HG03432 (cell line): ENCODE measurements around the gene NIPA2.

Experiments
- ATAC-seq: cut with Tn5 transposase; IDR thresholded peaks from one replicate; pipeline ENCODE4 v1.9.1; 2021; ENCODE audit warnings: mild to moderate bottlenecking, moderate library complexity; ENCODE audit not compliant: unreplicated experiment

Gene NIPA2

DNA sequence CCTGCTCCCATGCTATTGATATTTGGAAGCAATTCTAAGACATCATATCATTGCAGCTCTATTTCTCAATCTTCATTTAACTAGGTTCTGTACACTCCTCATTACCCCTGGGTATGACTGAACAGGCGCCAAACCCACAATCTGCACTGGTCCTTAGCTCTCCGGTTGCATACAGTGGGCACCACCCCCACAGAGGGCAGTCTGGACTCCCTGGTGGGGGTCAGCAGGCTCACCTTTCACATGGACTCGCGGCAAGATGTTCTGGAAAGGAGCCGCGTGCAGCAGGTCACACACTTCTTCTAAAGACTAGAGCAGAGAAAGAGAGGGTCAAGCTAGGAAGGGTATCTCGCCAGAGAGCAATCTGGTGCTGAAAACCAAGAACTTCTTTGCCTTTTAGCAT lies 36.5 kb downstream of the NIPA2 start:
- no peak for ATAC-seq

DNA sequence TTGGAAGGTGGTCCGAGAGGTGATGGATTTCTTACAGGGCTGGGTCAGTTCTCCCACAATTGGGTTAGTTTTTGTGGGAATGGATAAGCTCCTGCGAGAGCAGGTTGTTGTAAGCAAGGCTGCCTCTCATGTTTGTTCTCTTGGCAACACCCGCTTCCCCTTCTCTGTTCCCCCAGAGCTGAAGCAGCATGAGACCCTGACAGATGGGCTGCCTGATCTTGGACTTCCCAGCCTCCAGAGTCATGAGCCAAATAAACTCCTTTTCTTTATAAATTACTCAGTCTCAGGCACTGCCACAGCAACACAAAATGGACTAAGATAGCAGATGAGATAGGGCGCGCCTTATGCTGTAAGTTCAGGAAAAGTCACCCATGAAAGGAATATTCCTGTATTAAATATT lies 38.7 kb downstream of the NIPA2 start:
- ATAC-seq: no peak

DNA sequence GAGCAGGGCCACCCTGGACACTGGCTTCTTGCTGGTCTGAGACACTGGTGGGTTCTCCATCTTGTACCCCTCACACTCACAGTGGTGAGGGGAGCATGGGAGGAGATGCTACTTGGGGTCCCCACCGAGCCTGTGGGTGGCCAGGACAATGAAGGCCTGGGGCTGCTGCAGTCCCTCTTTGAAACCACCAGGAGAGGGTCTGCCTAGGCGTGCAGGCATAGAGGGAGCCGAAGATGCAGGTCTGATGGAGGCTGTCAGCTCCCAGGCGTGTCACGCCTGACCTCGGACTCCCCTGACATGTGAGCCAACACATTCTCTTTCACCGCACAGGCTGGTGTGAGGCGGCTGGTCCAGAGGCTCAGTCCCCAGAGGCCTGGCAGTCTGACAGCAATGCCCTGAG lies 39.1 kb downstream of the NIPA2 start:
- ATAC-seq: no peak

DNA sequence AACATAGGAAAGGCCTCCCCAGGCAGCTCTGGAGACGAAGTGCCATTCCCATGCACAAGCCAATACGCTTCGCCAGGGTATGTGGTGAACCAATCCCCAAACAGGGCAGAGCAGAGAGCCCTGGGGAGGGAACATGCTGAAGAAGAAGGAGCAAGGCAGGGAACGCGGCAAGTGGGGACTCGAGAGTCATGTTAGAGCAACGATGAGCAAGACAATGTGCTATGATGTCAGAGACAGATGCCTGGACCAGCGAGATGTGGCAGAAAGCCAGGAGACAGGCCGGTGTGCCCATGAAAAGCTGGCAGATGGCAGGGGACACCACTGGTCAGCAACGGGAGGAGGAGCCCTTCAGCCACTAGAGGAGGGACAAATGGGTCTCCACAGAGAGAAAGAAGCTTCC lies 39.6 kb downstream of the NIPA2 start:
- no peak for ATAC-seq

DNA sequence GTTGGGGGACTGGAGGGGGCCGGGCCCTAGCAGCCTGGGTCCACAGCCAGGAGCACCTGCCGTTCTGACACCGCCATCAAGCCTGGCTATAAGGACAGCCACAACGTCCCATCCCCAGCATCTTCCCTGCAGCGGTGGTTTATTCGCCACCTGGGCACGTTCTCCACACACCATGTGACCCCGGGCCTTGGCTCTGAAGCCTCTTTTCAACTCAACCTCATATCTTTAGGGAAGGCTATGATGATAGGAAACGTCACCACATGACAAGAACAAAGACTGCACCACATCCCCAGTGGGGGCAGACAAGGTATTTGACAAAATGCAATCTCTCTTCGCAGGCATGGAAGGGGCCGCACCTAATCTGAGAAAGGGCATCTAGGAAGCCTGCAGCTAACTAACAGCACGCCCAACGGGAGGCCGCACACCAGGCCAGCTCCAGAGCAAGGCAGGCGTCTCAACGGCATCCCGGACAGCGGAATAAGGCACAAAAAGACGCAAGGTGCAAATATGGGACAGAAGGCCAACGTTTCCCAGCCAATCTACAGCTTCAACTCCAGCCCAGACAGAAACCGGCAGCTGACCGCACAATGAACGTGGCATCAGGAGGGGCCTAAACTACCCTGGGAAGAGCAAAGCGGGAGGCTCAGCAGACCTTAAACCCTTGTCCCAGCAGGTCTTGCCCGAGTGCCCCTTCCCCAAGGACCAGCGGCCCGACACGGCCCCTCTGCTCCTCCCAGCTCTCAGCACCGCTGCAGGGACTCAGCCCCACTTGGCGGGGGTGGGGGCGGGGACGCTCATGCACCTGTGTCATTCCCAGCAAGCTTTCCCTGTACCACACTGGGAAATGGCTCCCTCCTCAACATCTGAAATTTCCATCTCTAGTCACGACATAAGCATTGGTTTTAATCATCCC lies 41.9 kb downstream of the NIPA2 start:
- ATAC-seq: no peak

DNA sequence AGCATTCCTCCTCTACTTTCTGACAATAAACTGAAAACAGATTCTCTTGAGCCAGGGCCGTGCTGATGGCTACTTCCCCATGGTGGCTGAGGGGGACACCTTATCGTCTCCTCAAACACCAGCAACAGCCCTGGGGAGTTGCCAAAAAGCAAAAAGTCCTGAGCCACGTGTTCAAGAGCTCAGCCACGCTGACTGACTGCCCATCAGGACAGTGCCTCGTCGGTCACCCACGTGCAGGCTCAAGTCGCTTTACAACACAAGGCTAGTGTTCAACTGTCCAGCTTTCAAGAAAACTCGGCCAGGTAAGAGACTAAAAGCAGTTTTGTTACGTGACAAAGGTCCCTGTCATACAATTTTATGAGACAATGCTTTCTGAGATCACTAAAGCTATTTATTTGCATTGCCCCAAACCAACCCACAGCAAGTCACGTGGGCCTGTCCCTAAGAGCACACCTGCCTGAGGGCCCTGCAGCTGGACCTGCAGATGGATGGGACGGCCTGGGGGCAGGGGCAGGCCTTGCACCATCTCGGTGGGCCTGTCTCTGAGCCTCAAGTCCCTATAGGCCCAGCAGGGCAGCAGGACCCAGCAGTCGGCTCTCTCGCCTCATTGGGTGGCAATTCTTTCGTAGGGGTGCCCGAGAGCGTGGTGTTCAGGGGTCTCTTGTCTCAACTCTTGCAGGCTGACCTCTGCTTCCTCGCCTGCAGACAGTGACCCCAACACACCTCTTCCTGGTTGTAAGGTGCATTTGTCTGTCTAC lies 42.7 kb downstream of the NIPA2 start:
- no peak for ATAC-seq

DNA sequence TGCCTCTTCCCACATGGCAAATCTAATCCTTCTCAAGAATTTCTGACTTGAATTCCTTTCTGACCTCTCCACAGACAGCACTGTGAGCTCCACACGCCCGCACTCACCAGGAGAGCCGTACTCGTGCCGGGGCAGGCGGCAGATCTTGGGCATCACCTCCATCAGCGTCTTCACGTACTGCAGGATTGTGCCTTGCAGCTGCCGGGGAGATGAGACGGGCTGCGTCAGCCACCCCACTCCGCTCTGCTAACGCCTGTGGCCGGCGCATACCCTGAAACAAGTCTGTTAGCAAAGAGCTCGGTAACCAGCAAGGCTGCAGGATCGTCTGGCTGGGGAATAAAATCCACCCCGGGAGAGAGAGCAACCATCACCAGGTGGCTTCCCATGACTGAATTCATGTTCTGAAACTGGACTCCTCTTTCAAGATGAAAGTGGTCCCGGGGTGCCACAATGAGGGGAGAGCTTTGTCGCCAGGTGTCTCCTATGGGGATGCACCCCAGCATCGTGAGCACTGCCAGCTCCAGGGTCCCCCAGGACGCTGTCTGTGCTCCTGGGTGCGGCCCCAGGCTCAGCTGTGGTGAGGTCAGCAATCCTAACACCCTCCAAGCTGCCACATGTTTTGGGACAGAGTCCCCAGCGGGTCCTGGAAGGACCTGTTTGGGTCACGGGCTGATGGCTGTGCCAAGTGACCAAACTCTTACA lies 43.4 kb downstream of the NIPA2 start:
- no peak for ATAC-seq

DNA sequence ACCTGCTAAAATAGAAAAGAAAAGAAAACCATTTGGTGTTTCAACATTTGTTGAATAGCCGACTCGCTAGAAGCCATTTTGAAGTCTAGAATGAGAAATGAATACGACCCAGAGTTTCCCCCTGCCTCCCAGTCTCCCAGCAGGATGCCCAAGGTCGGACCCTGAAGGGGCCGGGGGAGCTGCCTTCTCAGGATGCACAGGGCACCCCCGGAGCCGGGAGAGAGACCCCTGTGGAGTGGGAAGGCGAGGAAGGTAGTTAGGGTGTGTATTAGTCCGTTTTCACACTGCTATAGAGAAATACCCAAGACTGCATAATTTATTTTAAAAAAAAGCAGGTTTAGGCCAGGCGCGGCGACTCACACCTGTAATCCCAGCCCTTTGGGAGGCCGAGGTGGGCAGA lies 44.7 kb downstream of the NIPA2 start:
- ATAC-seq: no peak

DNA sequence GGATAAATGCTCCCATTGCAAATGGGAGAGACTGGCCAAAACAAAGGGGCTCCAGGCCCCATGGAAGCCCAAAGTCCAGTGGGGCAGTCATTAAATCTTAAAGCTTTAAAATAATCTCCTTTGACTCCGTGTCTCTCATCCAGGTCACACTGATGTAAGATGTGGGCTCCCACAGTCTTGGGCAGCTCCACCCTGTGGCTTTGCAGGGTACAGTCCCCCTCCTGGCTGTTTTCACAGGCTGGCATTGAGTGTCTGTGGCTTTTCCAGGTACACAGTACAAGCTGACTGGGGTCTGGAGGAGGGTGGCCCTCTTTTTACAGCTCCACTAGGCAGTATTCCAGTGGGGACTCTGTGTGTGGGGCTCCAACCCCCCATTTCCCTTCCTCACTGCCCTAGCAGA lies 45.9 kb downstream of the NIPA2 start:
- no peak for ATAC-seq

DNA sequence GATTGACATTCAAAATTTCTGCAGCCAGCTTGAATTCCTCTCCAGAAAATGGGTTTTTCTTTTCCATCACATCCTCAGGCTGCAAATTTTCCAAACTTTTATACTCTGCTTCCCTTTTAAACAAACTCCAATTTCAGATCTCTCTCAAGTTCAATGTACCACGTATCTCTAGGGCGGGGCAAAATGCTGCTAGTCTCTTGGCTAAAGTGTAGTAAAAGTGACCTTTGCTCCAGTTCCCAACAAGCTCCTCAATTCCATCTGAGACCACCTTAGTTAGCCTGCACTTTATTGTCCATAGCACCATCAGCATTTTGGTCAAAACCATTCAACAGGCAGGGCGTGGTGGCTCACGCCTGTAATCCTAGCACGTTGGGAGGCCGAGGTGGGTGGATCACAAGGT lies 46.7 kb downstream of the NIPA2 start:
- no peak for ATAC-seq

DNA sequence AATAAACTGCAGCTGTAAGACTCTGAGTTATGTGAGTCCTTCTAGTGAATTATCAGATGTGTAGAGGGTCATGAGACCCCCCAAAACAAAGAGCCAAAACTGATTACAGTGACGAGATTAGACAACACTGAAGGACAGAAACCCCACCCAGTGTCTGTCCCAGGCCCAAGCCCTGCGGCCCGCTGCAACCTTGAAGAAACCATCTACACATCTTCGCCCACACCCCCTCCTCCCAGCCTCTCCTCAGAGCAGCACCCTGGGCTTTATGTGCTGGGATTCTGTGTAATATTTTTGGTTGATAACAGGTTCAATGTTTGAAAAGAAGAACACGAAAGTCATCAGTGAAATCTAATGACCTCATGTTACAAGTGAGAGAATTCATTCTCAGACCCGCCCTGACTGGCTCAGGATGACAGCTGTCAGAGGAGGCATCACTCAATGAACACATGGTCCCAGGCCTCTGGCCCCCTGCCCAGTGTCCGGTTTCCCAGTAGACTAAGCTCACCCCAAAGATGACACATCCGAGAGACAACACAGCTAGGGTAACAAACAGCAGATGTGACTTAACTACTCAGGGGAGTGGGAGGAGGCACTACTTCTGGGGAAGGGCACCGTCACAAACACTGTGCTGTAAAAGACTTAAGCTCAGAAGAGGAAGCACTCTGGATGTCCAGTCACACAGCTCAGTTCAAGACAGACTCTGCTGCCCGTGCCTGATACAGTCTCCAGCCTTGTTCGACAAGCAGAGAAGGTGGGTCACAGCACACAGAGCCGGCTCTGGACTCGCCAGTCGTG lies 48.9 kb downstream of the NIPA2 start:
- no peak for ATAC-seq

DNA sequence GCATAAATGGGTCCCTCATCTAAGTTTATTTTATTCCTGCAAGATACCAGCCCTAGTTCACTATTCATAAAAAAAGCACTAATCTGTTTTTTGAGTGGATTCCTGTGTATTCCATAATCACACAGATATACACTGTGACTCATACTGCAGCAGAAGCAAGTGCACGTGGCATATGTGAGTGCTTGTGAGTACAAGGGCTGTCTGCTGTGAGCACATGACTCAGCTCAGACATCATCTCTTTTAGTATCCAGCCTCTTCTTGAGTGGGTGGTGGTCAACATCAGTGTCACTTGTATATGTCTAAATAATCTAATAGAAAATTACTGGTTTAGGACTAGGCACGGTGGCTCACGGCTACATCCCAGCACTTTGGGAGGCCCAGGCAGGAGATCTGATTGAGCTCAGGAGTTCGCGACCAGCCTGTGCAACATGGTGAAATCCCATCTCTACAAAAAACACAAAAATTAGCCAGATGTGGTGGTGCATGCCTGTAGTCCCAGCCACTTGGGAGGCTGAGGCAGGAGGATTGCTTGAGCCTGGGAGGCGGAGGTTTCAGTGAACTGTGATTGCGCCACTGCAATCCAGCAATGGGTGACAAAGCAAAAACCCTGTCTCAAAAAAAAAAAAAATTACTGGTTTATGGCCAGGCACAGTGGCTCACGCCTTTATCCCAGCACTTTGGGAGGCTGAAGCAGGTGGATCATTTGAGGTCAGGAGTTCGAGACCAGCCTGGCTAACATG lies 49.8 kb downstream of the NIPA2 start:
- ATAC-seq: no peak

DNA sequence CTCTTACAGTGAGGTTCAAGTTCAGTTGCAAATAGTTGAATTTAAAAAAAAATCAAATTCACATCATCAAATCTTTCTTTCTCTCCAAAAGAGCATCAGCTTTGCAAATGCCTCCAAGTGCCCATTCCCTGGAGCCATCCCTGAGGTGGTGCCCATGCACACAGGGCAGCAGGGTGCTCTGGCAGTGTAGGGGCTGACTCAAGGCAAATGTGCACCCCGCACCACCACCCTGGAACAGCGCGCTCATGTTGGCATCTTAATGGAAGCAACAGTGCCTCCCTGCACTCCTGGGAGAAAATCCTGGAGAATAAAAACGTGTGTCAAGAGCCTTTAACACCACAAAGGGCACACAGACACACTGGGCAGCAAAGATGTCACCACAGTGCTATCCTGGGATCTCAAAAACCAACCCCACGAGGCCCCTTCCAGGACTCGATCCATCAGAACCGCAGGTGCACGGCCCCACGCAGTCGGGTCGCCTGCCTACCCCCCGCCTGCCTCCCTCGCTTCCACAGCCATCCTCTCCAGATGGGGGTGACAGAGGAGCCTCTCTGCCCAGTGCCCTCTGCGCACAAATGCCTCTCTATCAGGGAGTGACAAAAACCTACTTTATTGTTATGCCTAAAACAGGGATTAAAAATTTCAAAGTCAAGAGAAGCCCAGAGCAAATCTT lies 50.8 kb downstream of the NIPA2 start:
- no peak for ATAC-seq

DNA sequence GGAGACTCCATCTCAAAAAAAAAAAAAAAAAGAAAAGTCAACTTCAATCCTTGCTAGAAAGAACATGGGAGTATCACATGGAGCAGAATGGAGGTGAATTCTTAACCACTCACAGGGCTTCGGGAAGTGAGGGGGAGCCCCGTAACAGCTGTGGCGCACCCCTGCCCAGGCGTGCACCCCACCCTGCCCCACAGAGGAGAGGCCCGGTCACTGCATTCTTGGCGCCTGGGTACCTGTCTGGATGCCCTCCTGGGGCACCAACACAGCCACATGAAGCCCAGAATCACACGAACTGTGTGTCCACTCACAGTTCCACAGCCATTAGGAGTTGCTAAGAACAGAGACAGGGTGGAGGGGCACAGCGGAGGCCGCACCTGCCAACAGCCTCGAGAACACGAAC lies 51.8 kb downstream of the NIPA2 start:
- ATAC-seq: no peak

DNA sequence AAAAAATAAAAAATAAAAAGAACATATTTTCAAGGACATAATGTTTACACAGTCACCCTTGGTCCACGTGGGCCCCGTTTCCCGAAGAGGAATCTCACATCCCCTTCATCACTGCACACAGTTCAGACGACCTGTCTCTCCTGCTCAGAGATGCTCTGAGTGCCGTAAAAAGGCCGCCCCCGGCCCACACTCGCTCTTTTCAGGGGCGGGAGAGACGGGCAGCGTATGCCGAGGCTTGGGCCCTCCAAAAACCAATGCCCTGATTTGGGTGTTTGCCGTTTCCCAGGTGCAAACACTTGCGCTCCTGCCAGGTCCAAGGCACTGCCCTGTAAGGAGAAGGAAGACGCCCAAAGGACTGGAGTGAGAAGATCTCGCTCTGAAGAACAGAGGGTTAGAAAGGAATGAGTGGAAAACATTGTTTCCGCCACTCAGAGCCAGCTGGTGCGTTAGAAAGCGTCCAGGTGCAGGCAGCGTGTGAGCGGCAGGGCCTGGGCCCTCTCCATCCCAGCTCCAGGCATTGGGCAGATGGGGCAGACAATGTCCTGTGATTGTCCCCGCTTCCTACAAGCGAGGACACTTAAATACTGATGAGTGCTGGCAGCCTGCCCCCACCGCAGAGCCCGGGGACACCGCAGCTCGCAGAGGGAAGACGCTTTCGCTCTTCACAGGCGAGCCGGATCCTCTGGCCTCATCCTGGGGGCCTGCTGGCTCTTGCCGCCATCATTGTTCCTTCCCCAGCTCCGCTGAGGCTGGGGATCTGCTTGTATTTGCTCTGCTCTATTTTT lies 53.2 kb downstream of the NIPA2 start:
- ATAC-seq: no peak

DNA sequence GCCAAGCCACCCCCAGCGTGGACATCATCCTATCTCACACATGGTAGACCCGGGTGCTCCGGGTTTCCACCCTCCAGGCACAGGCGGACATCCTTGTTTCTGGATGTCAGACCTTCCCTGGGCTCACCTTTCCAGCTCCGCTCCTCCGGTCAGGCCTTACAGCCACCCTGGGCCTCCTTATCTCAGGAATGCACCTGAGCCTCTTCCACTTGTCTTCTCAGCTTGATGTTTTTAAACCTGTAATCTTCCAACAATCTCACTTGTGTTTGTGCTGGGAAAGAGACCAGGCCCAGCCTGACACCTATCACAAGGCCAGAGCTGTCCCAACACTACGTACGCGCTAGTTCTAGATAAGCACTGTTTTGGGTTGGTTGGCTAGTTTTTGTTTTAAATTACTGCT lies 53.9 kb downstream of the NIPA2 start:
- ATAC-seq: no peak

DNA sequence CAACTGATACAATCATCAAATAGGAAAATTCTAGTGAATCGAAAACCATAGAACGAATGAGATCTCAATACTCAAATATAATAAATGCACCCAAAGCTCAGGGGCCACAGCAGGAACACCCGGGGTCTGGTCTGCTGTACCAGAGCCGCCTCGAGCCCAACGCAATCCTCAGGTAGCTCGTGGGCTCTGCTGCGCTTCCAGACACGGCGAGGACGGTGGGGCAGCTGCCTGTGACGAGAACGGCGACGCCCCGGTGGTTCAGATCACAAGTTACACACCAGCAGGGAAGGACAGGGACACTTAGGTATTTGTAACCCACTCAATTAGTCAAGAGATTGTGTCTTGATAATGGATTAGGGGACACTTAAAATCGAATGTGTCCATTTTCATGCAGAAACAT lies 54.6 kb downstream of the NIPA2 start:
- ATAC-seq: no peak

DNA sequence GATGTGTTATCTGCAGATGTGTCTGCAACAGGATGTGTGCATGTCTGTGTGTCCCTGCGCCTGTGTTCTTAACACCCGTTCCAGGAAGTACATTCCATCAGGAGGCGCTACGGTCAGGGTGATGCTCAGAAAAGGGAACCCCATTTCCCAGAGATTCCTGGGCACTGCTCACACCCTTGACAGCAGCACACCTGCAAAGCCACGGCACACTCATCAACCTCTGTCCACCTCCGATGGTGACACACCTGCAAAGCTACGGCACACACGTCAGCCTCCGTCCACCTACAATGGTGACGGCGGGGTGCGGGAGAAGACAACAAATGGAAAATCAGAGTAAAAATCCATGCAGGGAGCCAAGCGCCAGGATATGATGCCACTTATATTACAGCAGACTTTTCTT lies 55.4 kb downstream of the NIPA2 start:
- ATAC-seq: no peak
